Heart left ventricle (tissue), 13 donors: Measurements from ENCODE around the gene MRPS23.

Source experiments
- POLR2A ChIP-seq, 2 donors: fragments of 450-650 bp; IDR thresholded peaks; one replicate each; pipeline ENCODE4 v1.6.1; 2017; ENCODE audit warnings: antibody characterized with exemption in 2 of 2, mild to moderate bottlenecking in 2 of 2, moderate library complexity in 2 of 2
- TF ChIP-seq, protein P1 (sequence below), 12 donors: fragments of 200-600 bp; sonication (generic) in 4 of 12; IDR thresholded peaks; one replicate each; pipeline versions ENCODE4 v1.5.0 to v1.8.0; 2018 to 2022; ENCODE audit warnings: antibody characterized with exemption in 12 of 12, mild to moderate bottlenecking in 5 of 12
- donor health status: ischemic (EF 13 %, LVEDD 7.1; RV severe dilation, severe dysfunction).
- donor health status: DM: no; HTN: yes; CAD: no.
- donor health status: DM: no; HTN: no; CAD: no.
- donor health status: ischemic (EF 25% LVEDD 6.9; RV normal size, moderate dysfunction).
- donor health status: ischemic (EF 25% LVEDD 5.7; RV mildly dilated, moderate dysfunction).
- donor health status: ischemic (EF 35%, LVEDD 5.7; RV mildly dilated, moderate dysfunction).
- donor health status: nonischemic (EF 11% LVEDD 7.7; RV severe dilation, severe dysfunction).
- donor health status: DM: yes; HTN: yes; CAD: no.
- donor health status: PGD.
- donor health status: ischemic (EF 29% LVEDD 5.4; RV normal size, mild dysfunction).
- donor health status: nonischemic (EF 23%, LVEDD 6.1; RV moderate dilation, normal function).

DNA sequence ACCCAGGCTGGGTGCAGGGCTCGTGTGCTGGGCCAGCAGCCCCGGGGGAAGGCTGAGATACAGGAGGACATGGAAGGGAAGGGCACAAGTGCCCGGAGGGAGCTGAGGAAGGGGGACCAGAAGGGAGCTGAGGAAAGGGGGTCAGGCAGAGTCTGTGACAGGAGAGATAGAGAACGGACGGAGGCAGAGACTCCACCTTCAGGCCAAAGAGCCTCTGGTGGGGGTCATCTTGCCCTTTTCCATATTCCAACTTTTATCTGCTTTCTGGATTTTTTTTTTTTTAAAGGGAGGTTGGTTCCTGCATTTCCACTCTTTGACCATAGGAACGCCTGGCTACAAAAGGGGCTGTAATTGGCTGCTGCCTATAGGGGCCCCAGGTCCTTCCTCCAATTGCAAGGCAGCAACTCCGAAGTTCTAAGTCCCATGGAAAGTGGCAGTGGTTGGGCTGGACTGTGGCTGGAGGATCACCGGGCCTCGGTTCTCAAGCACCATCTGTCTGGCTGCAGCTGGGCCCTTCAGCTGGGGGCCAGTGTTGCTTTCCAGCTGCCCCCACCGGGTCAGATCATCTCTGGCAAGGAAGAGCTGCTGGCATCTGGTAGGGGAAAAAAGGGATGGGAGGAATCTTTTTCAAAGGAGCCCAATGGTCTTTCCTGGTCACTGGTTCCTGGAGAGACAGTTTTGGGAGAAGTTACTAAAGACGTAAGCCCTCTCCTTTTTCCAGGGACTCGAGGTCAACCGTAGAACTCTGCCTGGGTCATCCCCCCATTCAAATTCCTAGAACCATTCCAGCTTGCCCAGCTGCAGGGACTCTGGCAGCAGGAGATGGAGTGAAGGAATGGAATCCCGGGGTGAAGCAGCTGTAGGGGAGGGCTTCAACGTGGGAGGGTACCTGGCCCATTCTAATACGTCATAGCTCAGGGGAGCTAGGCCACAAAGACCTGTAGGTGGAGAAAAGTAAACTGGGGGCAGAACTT lies 13.1 kb upstream of the MRPS23 start:
- TF ChIP-seq, protein P1, sequence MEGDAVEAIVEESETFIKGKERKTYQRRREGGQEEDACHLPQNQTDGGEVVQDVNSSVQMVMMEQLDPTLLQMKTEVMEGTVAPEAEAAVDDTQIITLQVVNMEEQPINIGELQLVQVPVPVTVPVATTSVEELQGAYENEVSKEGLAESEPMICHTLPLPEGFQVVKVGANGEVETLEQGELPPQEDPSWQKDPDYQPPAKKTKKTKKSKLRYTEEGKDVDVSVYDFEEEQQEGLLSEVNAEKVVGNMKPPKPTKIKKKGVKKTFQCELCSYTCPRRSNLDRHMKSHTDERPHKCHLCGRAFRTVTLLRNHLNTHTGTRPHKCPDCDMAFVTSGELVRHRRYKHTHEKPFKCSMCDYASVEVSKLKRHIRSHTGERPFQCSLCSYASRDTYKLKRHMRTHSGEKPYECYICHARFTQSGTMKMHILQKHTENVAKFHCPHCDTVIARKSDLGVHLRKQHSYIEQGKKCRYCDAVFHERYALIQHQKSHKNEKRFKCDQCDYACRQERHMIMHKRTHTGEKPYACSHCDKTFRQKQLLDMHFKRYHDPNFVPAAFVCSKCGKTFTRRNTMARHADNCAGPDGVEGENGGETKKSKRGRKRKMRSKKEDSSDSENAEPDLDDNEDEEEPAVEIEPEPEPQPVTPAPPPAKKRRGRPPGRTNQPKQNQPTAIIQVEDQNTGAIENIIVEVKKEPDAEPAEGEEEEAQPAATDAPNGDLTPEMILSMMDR (IDR thresholded peaks at IDR 0.05), result no peak
- TF ChIP-seq POLR2A (IDR thresholded peaks at IDR 0.05), result no peak
